Measurements from ENCODE around the gene ENTHD1.

ENTHD1 gene

GRCh38 chr22:39728236-39728860, 165.2 kb downstream of the ENTHD1 start:
- Histone ChIP-seq H3K27me3 (ENCODE audit: insufficient read depth, low read depth) (peaks cover 42% of the 10 kb centered on the region; the same call in 1 of the 2 replicates), H3K4me3 (IDR thresholded peaks at IDR 0.05; ENCODE audit: insufficient read depth, low read depth, low read length) (no peak overlapping the region), H4K20me1 (ENCODE audit: insufficient read depth) (no peaks in the 10 kb centered on the region), H3K9ac (no peak overlapping the region), H3K79me2 (ENCODE audit: insufficient read depth, low read depth) (no peaks in the 10 kb centered on the region), H3K4me1 (ENCODE audit: low read depth, poor library complexity, severe bottlenecking) (no peaks in the 10 kb centered on the region), H2AFZ (ENCODE audit: low read depth) (no peak overlapping the region), H3K27ac (no peak overlapping the region), H3K36me3 (ENCODE audit: insufficient read depth) (no peaks in the 10 kb centered on the region), H3K4me2 (no peak overlapping the region)
- no peak for TF ChIP-seq CTCF (conservative IDR thresholded peaks at IDR 0.05; ENCODE audit: low read depth, low read length)

- Histone ChIP-seq H3K4me2 (no peak overlapping the region), H3K79me2 (ENCODE audit: insufficient read depth, low read depth) (no peaks in the 10 kb centered on the region), H3K36me3 (ENCODE audit: insufficient read depth) (no peaks in the 10 kb centered on the region), H3K9ac (no peak overlapping the region), H3K4me3 (IDR thresholded peaks at IDR 0.05; ENCODE audit: insufficient read depth, low read depth, low read length) (no peak overlapping the region), H3K27me3 (ENCODE audit: insufficient read depth, low read depth) (peaks cover 42% of the 10 kb centered on the region; the same call in 1 of the 2 replicates), H4K20me1 (ENCODE audit: insufficient read depth) (no peaks in the 10 kb centered on the region), H3K4me1 (ENCODE audit: low read depth, poor library complexity, severe bottlenecking) (no peaks in the 10 kb centered on the region), H2AFZ (ENCODE audit: low read depth) (no peak overlapping the region), H3K27ac (no peak overlapping the region)
- no peak for TF ChIP-seq CTCF (conservative IDR thresholded peaks at IDR 0.05; ENCODE audit: low read depth, low read length)
These were observed 166.0 kb downstream of the ENTHD1 start for GRCh38 chr22:39727541-39727940.

- no peaks in the 10 kb centered on the region for H3K36me3 ChIP-seq (ENCODE audit: insufficient read depth)
- no peak overlapping the region for H3K27ac ChIP-seq
- H3K4me2 ChIP-seq: no peak overlapping the region
- peaks cover 50% of the 10 kb centered on the region for H3K27me3 ChIP-seq (ENCODE audit: insufficient read depth, low read depth)
- no peak for TF ChIP-seq CTCF (conservative IDR thresholded peaks at IDR 0.05; ENCODE audit: low read depth, low read length)
- H3K9ac ChIP-seq: no peak overlapping the region
- no peak overlapping the region for H2AFZ ChIP-seq (ENCODE audit: low read depth)
- H3K4me1 ChIP-seq (ENCODE audit: low read depth, poor library complexity, severe bottlenecking): no peaks in the 10 kb centered on the region
- no peak overlapping the region for H3K4me3 ChIP-seq (IDR thresholded peaks at IDR 0.05; ENCODE audit: insufficient read depth, low read depth, low read length)
- H3K79me2 ChIP-seq (ENCODE audit: insufficient read depth, low read depth): no peaks in the 10 kb centered on the region
- no peaks in the 10 kb centered on the region for H4K20me1 ChIP-seq (ENCODE audit: insufficient read depth)
These were observed 168.1 kb downstream of the ENTHD1 start for GRCh38 chr22:39725351-39726035.

- Histone ChIP-seq H4K20me1 (ENCODE audit: insufficient read depth) (no peaks in the 10 kb centered on the region), H3K36me3 (ENCODE audit: insufficient read depth) (no peaks in the 10 kb centered on the region), H3K79me2 (ENCODE audit: insufficient read depth, low read depth) (no peaks in the 10 kb centered on the region), H3K4me1 (ENCODE audit: low read depth, poor library complexity, severe bottlenecking) (no peaks in the 10 kb centered on the region), H3K4me2 (no peak overlapping the region), H2AFZ (ENCODE audit: low read depth) (no peak overlapping the region), H3K27me3 (ENCODE audit: insufficient read depth, low read depth) (peaks cover 55% of the 10 kb centered on the region), H3K9ac (no peak overlapping the region), H3K4me3 (IDR thresholded peaks at IDR 0.05; ENCODE audit: insufficient read depth, low read depth, low read length) (no peak overlapping the region), H3K27ac (no peak overlapping the region)
- no peak for TF ChIP-seq CTCF (conservative IDR thresholded peaks at IDR 0.05; ENCODE audit: low read depth, low read length)
These were observed 168.7 kb downstream of the ENTHD1 start for GRCh38 chr22:39724857-39725256.
